ENCODE measurements around the gene BCOR.

BCOR gene

GRCh38 chrX:40068048-40068447 lies 29.7 kb downstream of the BCOR start:
- Histone ChIP-seq H2AFZ (ENCODE audit: low read length) (no peak overlapping the region), H3K9me3 (ENCODE audit: insufficient read depth, low read depth, low read length) (no peaks in the 10 kb centered on the region), H3K9me2 (replicated peaks; ENCODE audit: low read depth, low read length) (no peaks in the 10 kb centered on the region), H3K4me1 (ENCODE audit: insufficient read depth, low read length, poor library complexity, severe bottlenecking) (no peaks in the 10 kb centered on the region), H3K79me2 (ENCODE audit: insufficient read depth, low read length) (peaks cover 81% of the 10 kb centered on the region), H3K27me3 (ENCODE audit: insufficient read depth, low read length, poor library complexity, severe bottlenecking) (no peaks in the 10 kb centered on the region), H3K4me2 (ENCODE audit: low read depth, low read length, poor library complexity, severe bottlenecking) (no peak overlapping the region), H4K20me1 (ENCODE audit: insufficient read depth, low read length, poor library complexity, severe bottlenecking) (peaks cover 65% of the 10 kb centered on the region), H3K36me3 (ENCODE audit: insufficient read depth, low read length) (peaks cover 100% of the 10 kb centered on the region; the same call in 1 of the 2 replicates), H3K9ac (ENCODE audit: low read depth, low read length, poor library complexity, severe bottlenecking) (no peak overlapping the region), H3F3A (ENCODE audit: low read depth) (no peaks in the 10 kb centered on the region), H3K4me3 (ENCODE audit: low read length, poor library complexity, severe bottlenecking) (no peak overlapping the region)
- peak; percentile 29 for TF ChIP-seq CTCF (conservative IDR thresholded peaks at IDR 0.05; ENCODE audit: low read length)
- TF ChIP-seq EZH2phosphoT487 (IDR thresholded peaks at IDR 0.05; ENCODE audit: borderline replicate concordance): no peak

- Histone ChIP-seq H4K20me1 (ENCODE audit: insufficient read depth, low read length, poor library complexity, severe bottlenecking) (peaks cover 51% of the 10 kb centered on the region), H3K36me3 (ENCODE audit: insufficient read depth, low read length) (peaks cover 100% of the 10 kb centered on the region; the same call in 1 of the 2 replicates), H3K9me3 (ENCODE audit: insufficient read depth, low read depth, low read length) (no peaks in the 10 kb centered on the region), H3K9ac (ENCODE audit: low read depth, low read length, poor library complexity, severe bottlenecking) (no peak overlapping the region), H3K79me2 (ENCODE audit: insufficient read depth, low read length) (peaks cover 67% of the 10 kb centered on the region), H3K4me1 (ENCODE audit: insufficient read depth, low read length, poor library complexity, severe bottlenecking) (no peaks in the 10 kb centered on the region), H3K4me2 (ENCODE audit: low read depth, low read length, poor library complexity, severe bottlenecking) (no peak overlapping the region), H3K27me3 (ENCODE audit: insufficient read depth, low read length, poor library complexity, severe bottlenecking) (no peaks in the 10 kb centered on the region), H3K9me2 (replicated peaks; ENCODE audit: low read depth, low read length) (no peaks in the 10 kb centered on the region), H3K4me3 (ENCODE audit: low read length, poor library complexity, severe bottlenecking) (no peak overlapping the region), H3F3A (ENCODE audit: low read depth) (no peaks in the 10 kb centered on the region), H2AFZ (ENCODE audit: low read length) (no peak overlapping the region)
- no peak for TF ChIP-seq CTCF (conservative IDR thresholded peaks at IDR 0.05; ENCODE audit: low read length)
- no peak for TF ChIP-seq EZH2phosphoT487 (IDR thresholded peaks at IDR 0.05; ENCODE audit: borderline replicate concordance)
Observed at GRCh38 chrX:40066700-40067099, 31.1 kb downstream of the BCOR start.

GRCh38 chrX:40065296-40066046 lies 32.3 kb downstream of the BCOR start:
- H3K4me3 ChIP-seq (ENCODE audit: low read length, poor library complexity, severe bottlenecking): no peak overlapping the region
- H3F3A ChIP-seq (ENCODE audit: low read depth): no peaks in the 10 kb centered on the region
- H4K20me1 ChIP-seq (ENCODE audit: insufficient read depth, low read length, poor library complexity, severe bottlenecking): peaks cover 42% of the 10 kb centered on the region

More at GRCh38 chrX:40065296-40066046, 32.3 kb downstream of the BCOR start:
- no peak overlapping the region for H3K9ac ChIP-seq (ENCODE audit: low read depth, low read length, poor library complexity, severe bottlenecking)
- no peaks in the 10 kb centered on the region for H3K9me3 ChIP-seq (ENCODE audit: insufficient read depth, low read depth, low read length)
- H2AFZ ChIP-seq (ENCODE audit: low read length): no peak overlapping the region
- H3K79me2 ChIP-seq (ENCODE audit: insufficient read depth, low read length): peaks cover 56% of the 10 kb centered on the region
- H3K4me1 ChIP-seq (ENCODE audit: insufficient read depth, low read length, poor library complexity, severe bottlenecking): no peaks in the 10 kb centered on the region
- H3K9me2 ChIP-seq (replicated peaks; ENCODE audit: low read depth, low read length): no peaks in the 10 kb centered on the region
- TF ChIP-seq CTCF (conservative IDR thresholded peaks at IDR 0.05; ENCODE audit: low read length): no peak
- no peak for TF ChIP-seq EZH2phosphoT487 (IDR thresholded peaks at IDR 0.05; ENCODE audit: borderline replicate concordance)
- no peak overlapping the region for H3K4me2 ChIP-seq (ENCODE audit: low read depth, low read length, poor library complexity, severe bottlenecking)
- no peaks in the 10 kb centered on the region for H3K27me3 ChIP-seq (ENCODE audit: insufficient read depth, low read length, poor library complexity, severe bottlenecking)
- H3K36me3 ChIP-seq (ENCODE audit: insufficient read depth, low read length): peaks cover 100% of the 10 kb centered on the region; the same call in 1 of the 2 replicates
